Left renal pelvis (tissue), 4 donors: Measurements from ENCODE around the gene PASD1. TPM values are rescaled to one million over a fixed set of nuclear protein-coding genes. Genes with fewer than 3 reads are reported as not detected.

ENCODE experiments used
- DNase-seq, 4 donors: peaks; one replicate each; pipeline ENCODE4 v3.0.0-alpha.2; 2013; ENCODE audit warnings: low read depth in 4 of 4, low spot score in 3 of 4
- polyA plus RNA-seq, 4 donors: library from polyadenylated mRNA; unstranded; fragments of 120-200 nt; gene quantifications; one replicate each; pipeline ENCODE4 v1.2.1, GENCODE V29; 2013; ENCODE audit not compliant: insufficient read length in 4 of 4

PASD1 gene
- polyA plus RNA-seq, 4 donors = not detected

DNA sequence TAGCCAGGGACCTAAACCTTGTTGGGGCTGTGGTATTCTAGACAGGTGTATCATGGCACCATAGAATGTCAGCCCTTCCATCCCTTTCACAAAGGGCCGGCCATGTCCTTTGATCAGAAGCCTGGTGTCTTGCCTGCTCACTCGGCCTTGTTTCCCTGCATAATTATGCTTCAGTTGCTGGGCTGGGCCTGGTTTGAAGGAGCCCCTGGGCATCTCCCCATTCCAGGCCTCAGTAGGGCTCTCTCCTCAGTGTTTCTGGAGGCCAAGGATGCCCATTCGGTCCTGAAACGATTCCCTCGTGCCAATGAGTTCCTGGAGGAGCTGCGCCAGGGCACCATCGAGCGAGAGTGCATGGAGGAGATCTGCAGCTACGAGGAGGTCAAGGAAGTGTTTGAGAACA, 136.3 kb downstream of the PASD1 start:
- no peak for DNase-seq

DNA sequence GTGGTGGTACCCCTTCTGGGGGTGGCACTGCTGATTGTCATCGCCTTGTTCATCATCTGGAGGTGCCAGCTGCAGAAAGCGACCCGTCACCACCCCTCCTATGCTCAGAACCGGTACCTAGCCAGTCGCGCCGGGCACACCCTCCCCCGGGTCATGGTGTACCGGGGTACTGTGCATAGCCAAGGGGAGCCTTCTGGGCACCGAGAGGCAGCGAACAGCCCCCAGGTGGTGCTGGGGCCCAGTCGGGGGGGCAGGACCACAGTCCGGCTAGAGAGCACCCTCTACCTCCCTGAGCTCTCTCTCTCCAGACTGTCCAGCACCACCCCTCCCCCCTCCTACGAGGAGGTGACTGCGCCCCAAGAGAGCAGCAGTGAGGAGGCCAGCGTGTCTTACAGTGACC, 137.1 kb downstream of the PASD1 start:
- DNase-seq = no peak

DNA sequence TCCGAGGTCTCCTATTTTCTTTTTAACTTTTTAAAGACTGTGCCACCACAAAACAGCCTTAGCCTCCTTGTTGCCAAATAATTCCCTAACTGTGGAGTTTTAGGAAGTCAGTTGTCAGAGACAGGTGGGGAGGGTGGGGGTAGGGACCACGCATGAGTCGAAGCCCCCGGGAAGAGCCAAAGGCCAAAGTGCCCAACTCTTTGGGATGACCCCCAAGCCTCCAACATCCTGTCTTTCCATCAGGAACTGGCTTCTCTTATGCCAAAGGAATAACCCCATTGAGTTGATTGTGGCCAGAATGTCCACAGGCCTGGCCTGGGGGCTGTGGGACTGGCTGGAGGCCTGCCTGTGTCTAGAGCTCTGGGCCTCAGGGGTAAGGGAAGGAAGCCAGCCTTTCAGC, 137.6 kb downstream of the PASD1 start:
- no peak for DNase-seq

DNA sequence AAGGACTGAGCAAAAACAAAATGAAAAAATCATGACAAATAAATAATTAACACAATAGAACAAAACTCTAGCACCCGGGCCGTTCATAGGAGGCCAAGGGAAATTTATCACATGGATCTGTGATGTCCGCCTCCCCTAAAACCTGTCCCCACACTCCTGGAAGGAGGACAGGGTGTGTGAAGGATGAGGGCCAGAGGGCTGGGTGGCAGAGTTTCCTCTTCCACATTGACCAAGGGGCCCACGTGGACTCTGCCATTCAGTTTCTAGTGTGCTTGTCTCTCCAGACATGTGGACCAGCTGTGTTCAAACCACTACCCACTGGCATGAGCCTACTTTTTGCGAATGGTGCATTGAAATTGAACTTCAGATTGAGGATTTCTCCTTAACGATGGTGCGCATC, 138.1 kb downstream of the PASD1 start:
- DNase-seq = no peak

DNA sequence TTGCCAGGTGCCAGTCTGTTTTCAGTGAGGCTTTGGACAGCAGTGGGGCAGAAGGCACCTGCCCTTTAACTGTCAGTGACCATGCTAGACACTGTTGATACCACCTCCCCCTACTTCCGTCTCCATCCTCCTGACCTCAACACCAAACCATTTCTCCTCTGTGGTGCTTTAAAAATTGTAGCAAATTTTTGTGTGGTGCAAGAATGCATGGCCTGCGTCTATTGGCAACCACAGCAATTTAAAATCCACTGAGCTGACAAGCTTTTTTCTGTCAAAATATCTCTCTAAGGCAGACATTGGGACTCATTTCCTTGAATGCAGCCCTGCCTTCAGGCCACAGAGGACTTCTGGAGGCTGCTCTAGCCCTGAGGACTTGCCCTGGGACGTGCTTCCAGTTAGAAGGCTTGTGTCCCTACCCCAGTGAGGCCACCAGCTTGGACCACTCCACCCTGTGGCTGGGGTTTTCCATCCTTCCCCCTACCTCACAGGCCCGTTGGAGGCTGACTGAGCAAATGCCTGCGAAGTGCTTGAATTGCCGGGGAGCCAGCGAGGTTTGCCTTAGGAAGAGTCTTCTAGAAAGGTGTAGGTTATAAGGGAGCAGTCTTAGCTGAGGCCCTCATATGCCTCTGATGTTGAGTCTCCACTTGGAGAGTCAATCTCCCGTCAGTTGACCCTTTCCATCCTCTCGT, 138.7 kb downstream of the PASD1 start:
- no peak for DNase-seq

DNA sequence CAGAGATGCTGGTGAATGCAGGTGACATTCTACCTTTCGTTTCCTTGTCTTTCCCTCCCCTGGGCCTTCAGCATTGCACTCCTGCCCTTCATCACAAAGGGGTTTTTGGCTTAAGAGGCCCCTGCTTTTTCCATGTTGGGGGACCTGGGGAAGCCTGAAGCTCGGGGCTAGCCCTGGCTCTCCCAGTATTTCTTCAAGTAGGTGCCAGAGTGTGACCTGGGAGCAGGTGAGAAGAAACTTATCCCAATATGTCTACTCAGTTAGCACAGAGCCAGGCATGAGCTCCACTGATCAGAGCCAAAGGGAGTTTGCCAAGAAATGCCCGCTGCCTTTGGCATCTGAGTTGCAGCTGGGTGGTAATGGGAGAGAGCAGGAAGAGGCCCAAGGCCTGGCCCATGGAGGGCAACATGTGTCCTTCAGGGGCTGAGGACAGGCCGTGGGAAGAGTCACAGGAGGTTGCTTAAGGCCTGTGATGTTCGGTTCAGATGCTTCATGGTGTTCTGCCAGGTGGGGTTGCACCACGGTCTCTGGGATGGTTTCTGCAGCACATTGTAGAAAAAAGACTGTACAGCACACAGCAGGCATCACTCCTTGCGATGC, 139.4 kb downstream of the PASD1 start:
- no peak for DNase-seq

DNA sequence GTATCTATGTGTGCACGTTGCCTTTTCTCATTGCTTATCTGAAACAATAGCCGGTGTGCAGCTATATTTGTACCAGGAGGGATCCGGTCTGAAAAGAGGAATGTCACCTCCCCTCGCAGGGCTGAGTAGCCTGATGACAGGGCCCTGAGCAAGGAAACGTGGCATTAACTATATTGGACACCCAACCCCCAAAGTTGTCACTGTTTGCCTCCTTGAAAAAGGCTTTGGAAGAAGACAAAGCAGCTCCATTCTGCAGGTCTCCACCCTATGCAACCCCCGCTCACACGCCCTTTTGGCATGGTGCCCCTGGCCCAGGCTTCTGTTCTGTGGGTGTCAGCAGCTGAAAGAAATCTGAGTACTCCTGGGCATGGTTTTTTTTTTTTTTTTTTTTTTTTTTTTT, 140.0 kb downstream of the PASD1 start:
- no peak for DNase-seq

DNA sequence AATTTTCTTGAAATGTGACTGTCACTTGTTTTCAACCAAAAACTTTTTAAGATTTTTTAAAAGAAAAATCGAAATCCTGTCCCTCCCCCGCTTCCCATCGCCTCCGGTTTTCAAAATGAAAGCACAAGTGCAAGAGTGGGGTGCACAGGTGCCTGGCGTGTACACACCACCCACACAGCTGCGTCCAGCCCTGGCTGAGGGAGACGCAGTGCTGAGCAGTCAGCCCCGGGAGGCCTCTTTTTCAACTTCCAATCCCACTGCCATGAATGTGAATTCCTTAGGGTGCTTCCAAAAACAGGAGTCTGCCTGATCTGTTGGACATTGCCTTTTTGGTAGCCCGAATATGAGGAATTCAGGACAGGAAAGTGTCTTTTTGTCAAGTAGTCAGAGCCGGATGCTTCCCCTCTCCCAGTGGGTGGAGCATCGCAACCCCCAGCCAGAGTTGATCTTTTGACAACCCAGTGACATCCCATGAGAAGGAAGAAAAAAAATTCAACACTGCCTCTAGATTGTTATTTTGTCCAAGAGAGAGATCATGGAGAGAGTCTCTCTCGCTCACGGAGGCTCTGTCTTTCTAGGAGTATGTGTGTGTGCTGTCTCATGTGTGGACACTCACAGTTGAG, 140.7 kb downstream of the PASD1 start:
- no peak for DNase-seq

DNA sequence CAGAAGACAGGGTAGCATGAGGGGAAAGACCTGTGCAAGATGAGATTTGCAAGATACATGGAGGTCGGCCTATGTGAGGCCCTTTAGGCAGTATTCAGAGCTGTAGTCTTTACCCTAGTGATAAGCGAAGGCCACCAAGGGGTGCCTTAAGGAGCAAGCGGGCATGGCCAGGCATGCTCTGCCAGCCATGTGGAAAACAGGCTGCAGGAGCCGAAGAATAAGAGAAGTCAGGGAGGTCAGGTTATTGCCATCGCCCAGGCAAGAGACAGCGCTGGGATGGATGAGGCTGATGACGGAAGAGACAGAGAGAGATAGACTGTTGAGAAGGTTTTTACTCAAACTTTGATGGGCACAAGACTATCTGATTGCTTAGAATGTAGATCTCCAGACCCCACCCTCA, 145.3 kb downstream of the PASD1 start:
- DNase-seq = no peak

DNA sequence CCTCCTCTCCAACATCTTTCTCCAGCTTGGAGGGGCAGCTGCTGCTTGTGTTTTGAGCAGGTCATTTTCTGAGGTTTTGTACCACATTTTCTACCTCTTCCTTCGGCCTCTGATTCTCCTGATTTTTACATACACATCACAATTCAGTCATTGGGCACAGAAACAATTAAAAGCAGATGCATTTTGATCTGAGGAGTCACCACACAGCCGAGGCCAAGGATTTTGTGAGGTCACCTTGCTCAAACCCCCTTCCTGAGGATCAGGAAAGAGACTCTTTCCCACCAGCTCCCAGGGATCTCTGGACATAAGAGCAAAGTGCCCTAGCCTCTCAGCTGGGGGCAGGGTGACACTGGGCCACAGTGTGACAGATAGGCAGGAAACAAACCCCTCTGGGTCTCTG, 147.0 kb downstream of the PASD1 start:
- no peak for DNase-seq

DNA sequence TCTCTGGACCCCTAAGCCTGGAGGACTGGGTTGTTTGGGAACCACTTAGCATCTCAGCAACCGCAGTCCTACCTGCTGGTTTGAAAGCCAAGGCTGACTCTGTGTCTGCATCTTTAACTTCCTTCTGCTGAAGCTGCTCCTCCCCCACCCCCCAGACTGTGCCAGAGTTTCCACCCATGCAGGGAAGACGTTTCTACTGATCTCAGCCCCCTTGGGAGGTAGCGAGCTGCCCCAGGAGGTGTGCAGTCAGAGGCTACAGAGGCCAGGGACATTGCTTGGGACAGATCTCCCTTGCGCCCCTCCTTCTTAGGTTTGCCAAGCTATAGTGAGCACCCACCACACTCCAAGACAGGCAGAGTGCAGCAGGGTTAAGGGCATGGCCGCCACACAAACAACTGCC, 147.7 kb downstream of the PASD1 start:
- DNase-seq = no peak

DNA sequence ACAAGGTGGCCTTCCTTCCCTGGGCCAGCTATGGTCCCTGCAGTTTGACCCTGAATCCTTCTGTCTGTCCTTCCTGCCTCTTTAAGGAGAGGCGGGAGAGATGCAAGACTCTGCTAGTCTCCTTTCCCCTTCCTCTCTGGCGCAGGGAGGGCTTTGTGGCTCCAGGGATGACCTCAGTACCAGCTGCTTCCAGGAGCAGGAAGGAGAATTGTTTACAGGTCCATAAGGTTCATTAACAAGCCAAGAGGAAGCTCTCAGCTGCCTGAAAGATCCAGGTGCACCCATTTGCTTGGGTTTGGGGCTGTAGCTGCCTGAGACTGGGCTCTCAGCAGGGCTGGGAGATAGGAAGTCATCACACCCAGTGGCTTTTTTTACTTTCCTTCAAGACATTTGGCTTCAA, 148.3 kb downstream of the PASD1 start:
- no peak for DNase-seq

DNA sequence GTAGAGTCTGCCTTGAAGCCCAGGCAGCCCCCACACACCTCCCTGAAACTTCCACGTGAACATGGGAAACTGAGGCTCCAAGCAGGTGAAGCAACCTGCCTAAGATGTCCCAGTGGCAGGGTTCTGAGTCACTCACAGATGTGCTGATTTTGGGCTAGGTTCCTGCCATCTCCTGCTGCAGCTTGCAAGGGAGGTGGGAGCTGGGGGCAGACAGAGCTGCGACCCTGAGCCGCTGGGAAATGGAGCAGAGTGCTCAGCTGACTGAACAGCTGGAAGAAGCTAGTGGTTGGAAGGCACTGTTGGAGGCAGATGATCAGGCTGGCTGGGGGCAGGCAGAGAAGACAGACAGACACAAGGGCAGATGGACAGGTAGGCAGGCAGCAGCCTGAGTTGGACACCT, 148.8 kb downstream of the PASD1 start:
- DNase-seq = no peak

DNA sequence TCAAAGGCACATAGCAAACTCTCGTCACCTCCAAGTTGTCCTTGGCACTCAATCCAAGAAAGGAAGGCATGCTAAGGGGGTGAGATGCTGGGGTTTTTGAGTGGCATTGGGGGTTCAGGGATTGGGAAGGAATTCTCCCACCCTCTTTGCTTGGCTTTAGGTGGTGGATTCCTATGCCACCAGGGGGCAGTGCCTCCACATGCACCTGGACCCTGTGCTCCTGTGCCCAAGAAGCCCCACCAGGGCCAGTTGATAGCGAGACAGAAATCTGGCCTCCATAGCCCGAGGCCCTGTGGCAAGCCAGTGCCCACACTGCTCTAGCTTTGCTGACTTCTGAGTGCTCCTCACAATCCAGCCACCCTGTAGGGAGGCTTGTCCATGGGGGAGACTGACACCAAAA, 150.4 kb downstream of the PASD1 start:
- DNase-seq = no peak

DNA sequence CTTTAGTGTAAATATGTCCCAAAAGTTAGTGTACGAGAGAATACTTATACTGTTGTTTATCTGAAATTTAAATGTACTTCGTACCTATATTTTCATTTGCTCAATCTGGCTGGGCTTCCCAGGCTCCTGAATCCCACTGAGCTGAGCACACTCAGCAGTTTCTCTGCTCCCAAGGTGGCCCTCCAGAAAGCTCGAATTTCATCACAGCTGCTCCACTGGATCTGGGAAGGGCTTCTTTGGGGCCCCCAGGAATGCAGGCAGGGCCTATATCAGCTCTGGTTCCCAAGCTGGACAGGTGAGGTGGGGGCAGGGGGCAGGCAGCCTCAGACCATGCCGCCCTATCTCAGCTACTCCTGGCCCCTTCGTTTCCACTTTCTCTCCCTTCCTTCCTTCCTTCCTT, 150.9 kb downstream of the PASD1 start:
- no peak for DNase-seq

DNA sequence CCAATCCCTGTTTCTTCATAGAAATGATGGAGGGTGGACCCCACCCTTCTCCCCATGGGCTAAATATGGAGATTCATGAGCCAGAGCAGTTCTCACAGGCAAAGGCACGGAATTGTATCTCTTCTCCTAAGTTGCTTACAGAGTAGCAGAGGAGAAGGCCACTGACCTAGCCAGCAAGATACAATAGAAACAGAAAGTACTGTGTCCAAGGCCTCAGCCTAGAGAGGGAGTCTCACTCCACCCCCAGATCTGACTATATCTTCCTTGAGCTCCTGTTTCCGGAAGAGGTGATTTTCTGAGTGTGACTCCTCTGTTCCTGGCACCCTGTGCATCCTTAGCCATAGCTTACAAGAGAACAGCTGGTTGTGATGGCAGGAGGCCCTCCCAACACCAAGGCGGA, 152.3 kb downstream of the PASD1 start, which contains the start of gene FATE1:
Gene FATE1, plus strand, starts transcription at position 284 of the 400 bp plus-strand sequence. Its CDS starts 85 bp downstream, at position 369.
- DNase-seq = no peak

DNA sequence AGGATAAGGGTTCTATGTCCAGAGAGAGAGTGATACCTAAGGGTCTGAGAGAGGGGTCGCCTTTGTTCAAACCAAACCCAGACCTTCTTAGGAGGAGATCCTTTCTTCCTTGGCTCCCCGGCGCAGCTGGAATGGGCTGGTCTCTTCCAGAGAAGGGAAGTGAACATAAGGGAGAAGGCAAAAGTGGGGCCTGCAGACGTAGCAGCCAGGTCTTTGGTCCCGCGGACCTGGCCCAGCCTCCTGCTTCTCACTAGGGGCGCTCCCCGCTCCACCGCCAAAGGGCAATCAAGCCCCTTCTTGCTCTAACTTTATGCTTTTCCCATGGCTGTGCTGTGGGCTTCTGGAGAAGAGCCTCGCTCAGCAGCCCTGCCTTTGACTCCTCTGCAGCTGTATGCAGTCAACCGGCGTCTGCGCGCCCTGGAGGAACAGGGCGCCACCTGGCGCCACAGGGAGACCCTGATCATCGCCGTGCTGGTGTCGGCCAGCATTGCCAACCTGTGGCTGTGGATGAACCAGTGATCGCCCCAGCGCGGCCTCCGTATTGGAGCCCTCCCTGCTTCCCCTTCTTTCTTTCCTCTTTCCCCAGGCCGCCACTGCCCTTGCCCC, 158.9 kb downstream of the PASD1 start:
- DNase-seq = peak in 1 of 4 donors; percentile 14

DNA sequence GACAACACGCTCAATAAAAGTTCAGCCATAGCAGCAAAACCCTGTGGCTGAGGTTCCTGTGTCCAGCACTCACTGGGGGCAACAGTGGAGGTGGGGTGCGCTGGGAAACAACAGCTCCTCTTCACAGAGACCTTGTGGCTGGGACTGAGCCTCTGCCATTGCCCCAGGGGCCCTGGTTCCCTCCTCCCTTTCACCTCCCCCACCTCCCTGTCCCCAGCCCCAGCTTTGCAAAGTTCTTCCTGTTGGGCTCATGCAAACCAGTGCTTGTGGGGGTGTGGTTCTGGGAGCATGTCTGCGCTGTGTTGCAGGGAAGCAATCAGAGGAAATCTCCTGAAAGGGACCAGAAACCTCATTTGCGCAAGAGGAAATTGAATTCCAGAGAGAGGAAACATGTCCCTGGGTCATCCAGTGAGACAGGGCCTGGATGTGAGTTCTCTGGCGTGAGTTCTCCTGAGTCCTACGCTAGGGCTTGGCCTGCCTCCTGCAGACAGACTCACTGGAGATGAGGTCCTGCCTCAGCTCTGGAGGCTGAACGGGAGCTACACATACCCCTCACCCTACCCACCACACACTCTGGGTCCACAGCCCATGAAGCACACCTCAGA, 159.8 kb downstream of the PASD1 start:
- DNase-seq = no peak

DNA sequence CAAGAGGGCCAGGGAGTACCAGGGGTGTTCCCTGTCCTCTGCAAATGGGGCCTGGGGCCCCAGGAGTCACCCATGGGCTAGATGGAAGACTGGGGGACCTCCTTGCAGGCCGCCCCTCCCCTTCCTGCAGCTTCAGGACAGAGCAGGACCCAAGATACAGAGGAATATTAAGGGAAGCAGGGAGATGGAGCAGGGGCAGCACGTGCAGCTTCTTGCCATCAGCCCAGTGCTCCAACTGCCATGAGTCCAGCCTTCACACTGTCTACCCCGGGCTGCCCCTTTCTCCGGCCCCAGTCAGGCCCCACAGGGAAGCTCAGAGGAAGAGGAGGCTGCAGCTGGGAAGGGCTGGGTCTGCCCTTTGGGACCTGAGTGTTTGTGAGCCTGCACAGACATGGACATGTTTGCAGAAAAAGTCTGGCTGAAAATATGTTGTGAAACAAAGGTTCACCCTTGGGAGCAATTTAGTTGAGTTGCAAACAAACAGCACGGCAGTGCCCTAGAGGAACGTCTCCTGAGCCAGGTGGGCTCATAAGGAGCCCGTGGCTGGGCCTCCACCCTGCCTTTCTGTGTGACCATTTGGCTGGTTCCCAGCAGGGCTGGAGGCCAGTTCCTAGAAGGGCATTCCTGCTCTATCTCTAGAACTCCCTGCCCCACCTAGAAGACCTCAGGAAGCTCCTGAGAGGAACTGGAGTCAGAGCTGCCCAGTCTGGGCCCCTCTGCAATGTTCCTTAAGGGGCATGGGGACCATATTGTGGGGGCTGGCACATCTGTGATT, 161.3 kb downstream of the PASD1 start:
- no peak for DNase-seq

DNA sequence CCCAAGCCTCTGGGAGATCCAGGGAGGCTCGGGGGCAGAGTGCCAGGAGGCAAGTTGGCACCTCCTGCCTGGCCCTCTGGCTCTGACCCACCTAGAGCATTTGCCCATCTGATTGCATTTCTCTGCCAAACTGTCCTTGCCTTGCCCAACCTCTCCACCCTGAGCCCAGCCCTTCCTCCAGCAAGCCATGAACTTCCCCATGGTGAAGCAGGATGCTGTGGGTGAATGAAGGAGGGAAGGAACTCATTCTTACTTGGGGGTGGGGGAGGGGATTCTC, 161.8 kb downstream of the PASD1 start:
- DNase-seq = no peak
